SK-N-DZ (cell line): ENCODE data around the gene VSNL1.

Source experiments
- DNase-seq: peaks from one replicate; pipeline ENCODE4 v3.0.0-alpha.2; 2015; ENCODE audit warnings: low spot score

VSNL1 gene

GRCh38 chr2:17580319-17580715 lies 39.8 kb downstream of the VSNL1 start:
- DNase-seq: no peak

- no peak for DNase-seq
Measured at GRCh38 chr2:17581831-17582230, 41.3 kb downstream of the VSNL1 start.

GRCh38 chr2:17583166-17583565 lies 42.7 kb downstream of the VSNL1 start:
- no peak for DNase-seq

GRCh38 chr2:17583646-17584045 lies 43.1 kb downstream of the VSNL1 start:
- DNase-seq: no peak

GRCh38 chr2:17584689-17585088 lies 44.2 kb downstream of the VSNL1 start:
- no peak for DNase-seq

GRCh38 chr2:17587469-17587868 lies 47.0 kb downstream of the VSNL1 start:
- no peak for DNase-seq

GRCh38 chr2:17588031-17588430 lies 47.5 kb downstream of the VSNL1 start:
- DNase-seq: no peak

GRCh38 chr2:17589406-17590035 lies 49.0 kb downstream of the VSNL1 start:
- no peak for DNase-seq

- no peak for DNase-seq
Measured at GRCh38 chr2:17590342-17590911, 49.9 kb downstream of the VSNL1 start.

- peak; percentile 5 for DNase-seq
Measured at GRCh38 chr2:17591846-17592245, 51.4 kb downstream of the VSNL1 start.

- DNase-seq: no peak
Measured at GRCh38 chr2:17592731-17593409, 52.4 kb downstream of the VSNL1 start.

- DNase-seq: no peak
Measured at GRCh38 chr2:17593445-17593840, 52.9 kb downstream of the VSNL1 start.

GRCh38 chr2:17593841-17594491 lies 53.5 kb downstream of the VSNL1 start:
- DNase-seq: no peak

GRCh38 chr2:17594533-17595401 lies 54.3 kb downstream of the VSNL1 start:
- no peak for DNase-seq

- no peak for DNase-seq
Measured at GRCh38 chr2:17599617-17600016, 59.1 kb downstream of the VSNL1 start.

- no peak for DNase-seq
Measured at GRCh38 chr2:17600556-17601204, 60.2 kb downstream of the VSNL1 start.

- no peak for DNase-seq
Measured at GRCh38 chr2:17604050-17604449, 63.6 kb downstream of the VSNL1 start.

GRCh38 chr2:17605696-17606095 lies 65.2 kb downstream of the VSNL1 start:
- DNase-seq: no peak

- DNase-seq: no peak
Measured at GRCh38 chr2:17606851-17607250, 66.4 kb downstream of the VSNL1 start.

GRCh38 chr2:17607379-17607778 lies 66.9 kb downstream of the VSNL1 start:
- no peak for DNase-seq

- no peak for DNase-seq
Measured at GRCh38 chr2:17608251-17608650, 67.8 kb downstream of the VSNL1 start.
